NCI-H146 treated with DMSO at 0.1 percent for 48 hours (cell line): ENCODE measurements around the gene MBOAT7.

ENCODE experiments used
- DNase-seq: peaks from one replicate; lab custom pipeline; 2025; ENCODE audit not compliant: unreplicated experiment; lab: John Stamatoyannopoulos, UW

MBOAT7 gene

GRCh38 chr19:54165222-54165621 is 24.2 kb downstream of the MBOAT7 start:
- DNase-seq: no peak

- DNase-seq: peak; percentile 58
Observed at GRCh38 chr19:54164369-54165068, 24.9 kb downstream of the MBOAT7 start.

GRCh38 chr19:54162884-54163283 is 26.5 kb downstream of the MBOAT7 start:
- DNase-seq: no peak

GRCh38 chr19:54162241-54162805 is 27.1 kb downstream of the MBOAT7 start:
- DNase-seq: peak; percentile 49

- no peak for DNase-seq
Observed at GRCh38 chr19:54160854-54161253, 28.5 kb downstream of the MBOAT7 start.

GRCh38 chr19:54160182-54160811 is 29.1 kb downstream of the MBOAT7 start:
- peak; percentile 59 for DNase-seq

GRCh38 chr19:54159352-54160181 is 29.8 kb downstream of the MBOAT7 start, which contains the start of gene LENG1:
TSS of gene LENG1 (minus strand) at chr19:54159721. CDS start at chr19:54159695, 26 bp downstream.
- peak; percentile 100 for DNase-seq

- no peak for DNase-seq
Observed at GRCh38 chr19:54158812-54159351, 30.5 kb downstream of the MBOAT7 start.

- DNase-seq: no peak
Observed at GRCh38 chr19:54156953-54157352, 32.4 kb downstream of the MBOAT7 start.

GRCh38 chr19:54156490-54156889 is 32.9 kb downstream of the MBOAT7 start:
- no peak for DNase-seq

- DNase-seq: no peak
Observed at GRCh38 chr19:54155694-54156093, 33.7 kb downstream of the MBOAT7 start.

GRCh38 chr19:54154603-54155345 is 34.6 kb downstream of the MBOAT7 start:
- no peak for DNase-seq

GRCh38 chr19:54153731-54154326 is 35.6 kb downstream of the MBOAT7 start:
- no peak for DNase-seq

- DNase-seq: no peak
Observed at GRCh38 chr19:54152878-54153524, 36.4 kb downstream of the MBOAT7 start.

GRCh38 chr19:54152267-54152666 is 37.1 kb downstream of the MBOAT7 start:
- DNase-seq: no peak

- no peak for DNase-seq
Observed at GRCh38 chr19:54151362-54152035, 37.9 kb downstream of the MBOAT7 start.

- no peak for DNase-seq
Observed at GRCh38 chr19:54149021-54149812, 40.2 kb downstream of the MBOAT7 start.

GRCh38 chr19:54148158-54148557 is 41.2 kb downstream of the MBOAT7 start:
- DNase-seq: no peak
